Measurements from ENCODE around the gene IGF2BP3. TPM values are rescaled to one million over a fixed set of nuclear protein-coding genes. Genes with fewer than 3 reads are reported as not detected.

IGF2BP3 gene
- total RNA-seq, 1 donor from 2014 or later = 12.4 TPM

DNA sequence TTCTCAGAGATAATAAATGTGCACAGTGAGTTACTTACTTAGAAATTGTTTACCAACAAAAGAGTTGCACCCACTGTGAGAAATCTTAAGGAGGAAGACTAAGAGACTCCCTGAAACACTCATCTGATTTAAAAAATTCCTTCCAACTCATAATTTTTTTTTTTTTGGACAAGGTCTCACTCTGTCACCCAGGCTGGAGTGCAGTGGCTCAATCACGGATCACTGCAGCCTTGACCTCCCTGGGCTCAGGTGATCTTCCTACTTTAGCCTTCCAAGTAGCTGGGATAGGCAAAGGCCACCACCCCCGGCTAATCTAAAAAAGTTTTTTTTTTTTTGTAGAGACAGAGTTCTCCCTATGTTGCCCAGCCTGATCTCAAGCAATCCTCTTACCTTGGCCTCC is 135.2 kb downstream of the IGF2BP3 start:
- H3K4me3 ChIP-seq (ENCODE audit: low read depth, low read length) = no peak overlapping the region
- FAIRE-seq = no peak
- H3K36me3 ChIP-seq (ENCODE audit: control insufficient read depth, insufficient read depth, low read length) = no peaks in the 10 kb centered on the region
- TF ChIP-seq, protein P1, sequence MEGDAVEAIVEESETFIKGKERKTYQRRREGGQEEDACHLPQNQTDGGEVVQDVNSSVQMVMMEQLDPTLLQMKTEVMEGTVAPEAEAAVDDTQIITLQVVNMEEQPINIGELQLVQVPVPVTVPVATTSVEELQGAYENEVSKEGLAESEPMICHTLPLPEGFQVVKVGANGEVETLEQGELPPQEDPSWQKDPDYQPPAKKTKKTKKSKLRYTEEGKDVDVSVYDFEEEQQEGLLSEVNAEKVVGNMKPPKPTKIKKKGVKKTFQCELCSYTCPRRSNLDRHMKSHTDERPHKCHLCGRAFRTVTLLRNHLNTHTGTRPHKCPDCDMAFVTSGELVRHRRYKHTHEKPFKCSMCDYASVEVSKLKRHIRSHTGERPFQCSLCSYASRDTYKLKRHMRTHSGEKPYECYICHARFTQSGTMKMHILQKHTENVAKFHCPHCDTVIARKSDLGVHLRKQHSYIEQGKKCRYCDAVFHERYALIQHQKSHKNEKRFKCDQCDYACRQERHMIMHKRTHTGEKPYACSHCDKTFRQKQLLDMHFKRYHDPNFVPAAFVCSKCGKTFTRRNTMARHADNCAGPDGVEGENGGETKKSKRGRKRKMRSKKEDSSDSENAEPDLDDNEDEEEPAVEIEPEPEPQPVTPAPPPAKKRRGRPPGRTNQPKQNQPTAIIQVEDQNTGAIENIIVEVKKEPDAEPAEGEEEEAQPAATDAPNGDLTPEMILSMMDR (IDR thresholded peaks at IDR 0.05; ENCODE audit: insufficient read depth, low read length, severe bottlenecking) = no peak
- H3K27me3 ChIP-seq (ENCODE audit: control insufficient read depth, insufficient read depth, low read length) = peaks cover 10% of the 10 kb centered on the region
- DNase-seq (ENCODE audit: low read depth) = no peak

DNA sequence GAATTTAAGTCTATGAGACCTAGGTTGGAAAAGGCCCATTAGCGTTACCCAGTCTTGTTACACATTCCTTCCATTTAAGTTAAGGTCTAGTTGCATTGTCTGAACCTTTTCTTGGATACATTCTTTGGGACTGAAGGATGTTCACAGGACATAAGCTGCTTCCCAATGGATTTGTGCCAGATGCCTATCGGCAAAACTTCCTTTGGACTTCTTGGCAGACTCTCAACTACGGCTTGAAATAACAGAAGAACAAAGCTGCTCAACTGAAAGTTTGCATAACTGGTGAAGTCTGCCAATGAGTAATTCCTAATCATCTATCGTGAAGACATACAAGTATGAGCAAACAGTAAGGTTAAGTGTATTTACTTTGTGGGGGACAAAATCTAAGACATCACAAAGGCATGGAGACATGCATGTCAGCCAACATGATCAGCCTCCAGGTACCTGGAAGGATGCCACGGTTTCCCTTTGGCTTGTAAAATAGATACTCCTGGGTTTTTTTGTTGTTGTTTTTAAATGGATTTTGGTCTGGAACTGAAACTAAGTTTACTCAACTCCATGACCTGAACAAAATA is 135.7 kb downstream of the IGF2BP3 start:
- FAIRE-seq = no peak
- peaks cover 10% of the 10 kb centered on the region for H3K27me3 ChIP-seq (ENCODE audit: control insufficient read depth, insufficient read depth, low read length)
- H3K36me3 ChIP-seq (ENCODE audit: control insufficient read depth, insufficient read depth, low read length) = no peaks in the 10 kb centered on the region
- no peak overlapping the region for H3K4me3 ChIP-seq (ENCODE audit: low read depth, low read length)
- TF ChIP-seq, protein P1 (IDR thresholded peaks at IDR 0.05; ENCODE audit: insufficient read depth, low read length, severe bottlenecking) = no peak
- DNase-seq (ENCODE audit: low read depth) = peak; percentile 100

DNA sequence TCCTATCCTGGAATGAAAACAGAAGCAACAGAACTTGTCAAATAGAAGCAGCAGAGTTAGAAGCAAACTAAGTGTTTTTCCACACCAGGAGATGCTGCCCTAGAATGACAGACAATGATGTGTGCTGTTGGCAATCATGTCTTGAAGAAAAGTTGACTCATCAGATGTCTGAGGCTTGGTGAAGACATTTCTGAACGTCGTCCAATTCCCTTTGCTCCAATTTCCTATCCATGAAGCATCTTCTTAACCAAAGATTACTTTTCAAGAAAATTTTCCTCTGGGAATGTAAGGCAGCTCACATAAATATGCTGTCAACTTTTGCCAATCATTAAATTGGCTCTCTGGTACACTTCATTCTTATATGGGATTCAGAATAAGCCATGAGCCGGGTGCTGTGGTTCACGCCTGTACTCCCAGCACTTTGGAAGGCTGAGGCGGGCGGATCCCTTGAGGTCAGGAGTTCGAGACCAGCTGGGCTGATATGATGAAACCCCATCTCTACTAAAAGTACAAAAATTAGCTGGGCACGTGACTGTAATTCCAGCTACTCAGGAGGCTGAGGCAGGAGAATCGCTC is 136.5 kb downstream of the IGF2BP3 start:
- DNase-seq (ENCODE audit: low read depth) = peak; percentile 93
- TF ChIP-seq, protein P1 (IDR thresholded peaks at IDR 0.05; ENCODE audit: insufficient read depth, low read length, severe bottlenecking) = no peak
- FAIRE-seq = no peak

DNA sequence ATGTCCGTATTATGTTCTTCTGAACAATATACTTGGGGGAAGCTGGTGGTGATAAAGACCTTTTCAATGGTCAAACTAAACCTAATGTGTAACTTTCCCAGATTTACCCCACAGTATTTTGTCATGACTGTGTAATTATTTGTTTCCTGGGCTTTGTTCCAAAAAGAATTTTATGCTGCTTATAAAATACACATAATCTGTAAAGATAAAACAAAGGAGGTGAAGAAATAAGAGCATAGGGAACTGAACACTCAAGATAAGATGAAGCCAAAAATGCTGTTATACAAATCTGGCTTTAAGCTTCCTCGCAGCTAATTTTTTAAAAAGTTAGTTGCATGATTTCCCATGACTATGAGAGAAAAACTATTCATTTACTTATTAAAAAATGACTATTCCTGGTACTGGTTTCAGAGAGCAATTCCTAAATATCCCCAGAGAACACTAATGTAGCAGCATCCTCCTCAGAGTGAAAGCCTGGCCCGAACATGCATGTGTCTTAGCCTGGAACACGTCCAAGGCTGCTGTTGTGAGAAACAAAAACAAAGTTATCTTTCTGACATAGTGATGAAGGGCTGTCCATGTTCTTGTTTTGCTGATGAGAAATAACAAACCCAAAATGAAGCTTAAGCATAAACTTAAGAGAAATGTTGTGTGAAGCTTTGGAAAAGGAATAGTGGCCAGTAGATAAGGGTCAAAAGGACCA is 137.2 kb downstream of the IGF2BP3 start:
- no peak for FAIRE-seq
- Histone ChIP-seq H3K27me3 (ENCODE audit: control insufficient read depth, insufficient read depth, low read length) (peaks cover 6% of the 10 kb centered on the region), H3K4me3 (ENCODE audit: low read depth, low read length) (no peak overlapping the region), H3K36me3 (ENCODE audit: control insufficient read depth, insufficient read depth, low read length) (no peaks in the 10 kb centered on the region)
- DNase-seq (ENCODE audit: low read depth) = peak; percentile 39
- TF ChIP-seq, protein P1 (IDR thresholded peaks at IDR 0.05; ENCODE audit: insufficient read depth, low read length, severe bottlenecking) = no peak

More for the DNA sequence above, 136.5 kb downstream of the IGF2BP3 start:
- Histone ChIP-seq H3K36me3 (ENCODE audit: control insufficient read depth, insufficient read depth, low read length) (no peaks in the 10 kb centered on the region), H3K4me3 (ENCODE audit: low read depth, low read length) (no peak overlapping the region), H3K27me3 (ENCODE audit: control insufficient read depth, insufficient read depth, low read length) (peaks cover 10% of the 10 kb centered on the region)

DNA sequence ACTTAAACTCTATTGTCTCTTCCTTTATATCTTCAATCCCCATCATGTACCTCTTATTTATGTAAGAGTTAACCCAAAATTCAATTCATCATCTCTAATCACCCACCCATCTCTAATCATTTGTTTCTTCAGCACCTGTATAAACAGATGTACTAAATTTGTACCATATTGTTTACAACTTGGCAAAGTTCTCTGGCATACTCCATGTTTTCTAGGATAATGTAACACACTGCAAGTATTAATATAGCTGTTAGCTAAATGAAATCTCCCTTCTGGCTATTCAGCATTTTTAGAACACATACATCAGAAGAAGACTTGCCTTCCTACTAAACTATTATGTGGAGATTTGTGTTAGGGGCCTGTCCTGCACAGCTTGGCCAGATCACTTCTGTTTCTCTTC is 138.1 kb downstream of the IGF2BP3 start:
- Histone ChIP-seq H3K36me3 (ENCODE audit: control insufficient read depth, insufficient read depth, low read length) (no peaks in the 10 kb centered on the region), H3K27me3 (ENCODE audit: control insufficient read depth, insufficient read depth, low read length) (peaks cover 3% of the 10 kb centered on the region), H3K4me3 (ENCODE audit: low read depth, low read length) (no peak overlapping the region)
- DNase-seq (ENCODE audit: low read depth) = no peak
- TF ChIP-seq, protein P1 (IDR thresholded peaks at IDR 0.05; ENCODE audit: insufficient read depth, low read length, severe bottlenecking) = no peak
- no peak for FAIRE-seq

All from bronchial epithelial cell (primary cell).